Measurements from ENCODE around the gene NUP62CL.

The NUP62CL gene

GRCh38 chrX:107153005-107153404 lies 53.2 kb downstream of the NUP62CL start:
- DNase-seq (ENCODE audit: low spot score): no peak

GRCh38 chrX:107146670-107147069 lies 59.6 kb downstream of the NUP62CL start:
- no peak for DNase-seq (ENCODE audit: low spot score)

GRCh38 chrX:107135965-107136307 lies 70.3 kb downstream of the NUP62CL start:
- no peak for DNase-seq (ENCODE audit: low spot score)

GRCh38 chrX:107135049-107135964 lies 70.9 kb downstream of the NUP62CL start:
- DNase-seq (ENCODE audit: low spot score): no peak

GRCh38 chrX:107123750-107124149 lies 82.5 kb downstream of the NUP62CL start:
- DNase-seq (ENCODE audit: low spot score): no peak

GRCh38 chrX:107119283-107119682 lies 87.0 kb downstream of the NUP62CL start:
- DNase-seq (ENCODE audit: low spot score): no peak

GRCh38 chrX:107118322-107119147 lies 87.7 kb downstream of the NUP62CL start, which contains the start of gene RBM41:
RBM41 (minus strand) TSS chrX:107118822; CDS start chrX:107118773, 49 bp downstream.
- DNase-seq (ENCODE audit: low spot score): peak; percentile 6

GRCh38 chrX:107117993-107118321 lies 88.3 kb downstream of the NUP62CL start:
- DNase-seq (ENCODE audit: low spot score): peak; percentile 3

GRCh38 chrX:107107459-107107858 lies 98.8 kb downstream of the NUP62CL start:
- DNase-seq (ENCODE audit: low spot score): no peak

GRCh38 chrX:107102980-107103379 lies 103.3 kb downstream of the NUP62CL start:
- DNase-seq (ENCODE audit: low spot score): no peak

- DNase-seq (ENCODE audit: low spot score): no peak
Observed at GRCh38 chrX:107076158-107076557, 130.1 kb downstream of the NUP62CL start.
